GM19035 (cell line): Measurements from ENCODE around the gene PCDHGB6.
"Not testable (repeated sequence)": the region's sequence is repeated elsewhere in the genome, so short reads cannot be mapped to it uniquely, and the experiment has no call there.

Experiments
- ATAC-seq: cut with Tn5 transposase; IDR thresholded peaks from one replicate; pipeline ENCODE4 v1.9.1; 2021; ENCODE audit not compliant: unreplicated experiment

The PCDHGB6 gene

GRCh38 chr5:141417494-141418172 lies 9.8 kb downstream of the PCDHGB6 start, which contains the start of gene PCDHGB7:
Gene PCDHGB7 (plus strand): TSS chr5:141417677. CDS start chr5:141417860, 183 bp downstream.
- ATAC-seq, result not testable (repeated sequence)

- ATAC-seq, result no peak
Observed at GRCh38 chr5:141419074-141419880, 11.5 kb downstream of the PCDHGB6 start.

- ATAC-seq, result no peak
Observed at GRCh38 chr5:141420855-141421488, 13.2 kb downstream of the PCDHGB6 start, which contains the start of gene PCDHGA11. Gene PCDHGA11 (plus strand): TSS chr5:141421051. CDS start chr5:141421228, 177 bp downstream.

GRCh38 chr5:141421489-141421855 lies 13.7 kb downstream of the PCDHGB6 start:
- ATAC-seq, result no peak

- no peak for ATAC-seq
Observed at GRCh38 chr5:141422742-141423291, 15.0 kb downstream of the PCDHGB6 start.

GRCh38 chr5:141427783-141428426 lies 20.1 kb downstream of the PCDHGB6 start:
- ATAC-seq, result no peak

- peak; percentile 83 for ATAC-seq
Observed at GRCh38 chr5:141430332-141431113, 22.7 kb downstream of the PCDHGB6 start, which contains the start of gene PCDHGA12. Gene PCDHGA12 (plus strand): TSS chr5:141430507. CDS start chr5:141430760, 253 bp downstream.

GRCh38 chr5:141431286-141431685 lies 23.5 kb downstream of the PCDHGB6 start:
- peak; percentile 33 for ATAC-seq

GRCh38 chr5:141432308-141432707 lies 24.5 kb downstream of the PCDHGB6 start:
- ATAC-seq, result not testable (repeated sequence)

GRCh38 chr5:141432726-141433125 lies 24.9 kb downstream of the PCDHGB6 start:
- ATAC-seq, result not testable (repeated sequence)

GRCh38 chr5:141434006-141434405 lies 26.2 kb downstream of the PCDHGB6 start:
- no peak for ATAC-seq

- ATAC-seq, result no peak
Observed at GRCh38 chr5:141437221-141437620, 29.4 kb downstream of the PCDHGB6 start.

GRCh38 chr5:141439411-141440141 lies 31.8 kb downstream of the PCDHGB6 start:
- ATAC-seq, result no peak

- no peak for ATAC-seq
Observed at GRCh38 chr5:141440341-141440740, 32.5 kb downstream of the PCDHGB6 start.

- no peak for ATAC-seq
Observed at GRCh38 chr5:141441571-141442170, 33.9 kb downstream of the PCDHGB6 start.
